GM10847 (cell line): ENCODE data around the gene TMEM120B.

Source experiments
- POLR2A ChIP-seq: IDR thresholded peaks from 2 replicates; pipeline ENCODE4 v1.6.1; 2011; ENCODE audit not compliant: insufficient read length; ENCODE audit errors: extremely low read depth

The TMEM120B gene

DNA sequence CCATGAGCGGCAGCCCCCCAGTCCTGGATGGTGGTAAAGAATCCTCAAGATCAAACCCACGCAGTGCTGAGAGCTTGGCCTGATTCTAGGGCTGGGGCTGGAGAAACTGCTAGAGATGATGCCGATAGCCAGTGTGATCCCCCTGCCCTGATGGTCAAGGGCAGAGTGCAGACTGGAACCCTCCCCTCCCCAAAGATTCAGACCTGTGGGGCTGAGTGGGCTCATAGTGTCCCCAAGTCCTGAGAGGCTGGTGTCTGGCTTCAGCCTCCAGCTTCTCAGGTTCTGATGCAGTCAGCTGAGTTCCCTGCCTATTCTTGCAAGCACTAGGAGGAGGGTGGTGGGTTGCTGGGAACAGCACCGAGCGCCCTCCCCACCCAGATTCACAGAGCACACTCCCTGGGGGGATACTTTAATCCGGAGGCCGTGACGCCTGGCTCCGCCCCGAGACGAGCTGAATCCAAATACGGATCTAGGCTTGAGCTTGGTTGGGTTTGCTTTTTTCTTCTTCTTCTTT is 69.0 kb downstream of the TMEM120B start:
- TF ChIP-seq POLR2A = no peak

GRCh38 chr12:121781998-121782979 is 69.7 kb downstream of the TMEM120B start:
- TF ChIP-seq POLR2A = no peak

- TF ChIP-seq POLR2A = no peak
Observed at GRCh38 chr12:121783766-121784165, 71.2 kb downstream of the TMEM120B start.

DNA sequence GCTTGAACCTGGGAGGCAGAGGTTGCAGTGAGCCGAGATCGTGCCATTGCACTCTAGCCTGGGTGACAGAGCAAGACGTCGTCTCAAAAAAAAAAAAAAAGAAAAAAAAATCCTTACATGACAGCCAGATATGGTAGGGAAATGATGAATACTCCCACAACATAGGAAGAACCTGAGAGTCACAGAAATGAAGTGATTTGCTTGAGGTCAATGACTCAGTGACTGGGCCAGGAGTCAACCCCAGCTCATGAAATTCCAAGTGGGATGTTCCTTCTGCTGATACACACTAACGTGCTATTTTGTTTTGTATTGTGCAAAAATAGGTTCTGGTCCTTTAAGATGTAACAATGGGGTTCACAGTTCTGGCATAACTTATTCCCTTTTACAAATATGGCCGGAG is 71.9 kb downstream of the TMEM120B start:
- no peak for TF ChIP-seq POLR2A

GRCh38 chr12:121786440-121786825 is 73.9 kb downstream of the TMEM120B start:
- TF ChIP-seq POLR2A = no peak

DNA sequence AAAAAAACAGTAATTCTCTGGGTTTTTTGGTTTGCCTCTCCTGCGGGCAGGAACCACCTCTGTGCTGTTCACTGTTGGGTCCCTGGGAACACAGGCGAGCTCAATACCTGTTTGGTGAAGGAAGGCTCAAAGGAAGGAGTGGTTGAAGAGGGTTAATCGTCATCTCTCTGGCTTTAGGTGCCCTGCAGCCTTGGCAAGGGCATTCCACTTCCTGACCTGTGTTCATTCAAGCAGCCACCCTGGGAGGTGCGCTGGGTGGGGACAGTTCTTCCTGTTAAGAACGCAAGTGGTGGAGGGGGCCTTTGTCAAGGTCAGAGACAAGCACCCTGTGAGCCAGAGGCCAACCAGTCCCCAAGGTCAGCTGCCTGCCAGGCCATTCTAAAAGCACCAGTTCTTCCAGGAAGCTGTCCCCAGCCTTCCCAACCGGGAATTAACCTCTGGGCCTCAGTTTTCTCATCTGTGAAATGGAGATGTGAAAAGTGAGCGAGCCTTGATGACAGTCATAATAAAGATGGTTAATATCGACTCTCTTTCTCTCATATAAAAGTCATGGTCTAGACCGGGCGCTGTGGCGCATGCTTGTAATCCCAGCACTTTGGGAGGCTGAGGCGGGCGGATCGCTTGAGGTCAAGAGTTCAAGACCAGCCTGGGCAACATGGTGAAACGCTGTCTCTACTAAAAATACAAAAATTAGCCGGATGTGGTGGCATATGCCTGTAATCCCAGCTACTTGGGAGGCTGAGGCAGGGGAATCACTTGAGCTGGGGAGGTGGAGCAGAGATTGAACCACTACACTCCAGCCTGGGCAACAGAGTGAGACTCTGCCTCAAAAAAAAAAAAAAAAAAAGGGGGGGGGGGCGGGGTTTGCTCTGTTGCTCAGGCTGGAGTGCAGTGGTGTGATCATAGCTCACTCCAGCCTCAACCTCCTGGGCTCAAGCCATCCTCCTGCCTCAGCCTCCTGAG is 74.8 kb downstream of the TMEM120B start:
- TF ChIP-seq POLR2A = no peak

GRCh38 chr12:121788176-121788818 is 75.7 kb downstream of the TMEM120B start:
- no peak for TF ChIP-seq POLR2A

DNA sequence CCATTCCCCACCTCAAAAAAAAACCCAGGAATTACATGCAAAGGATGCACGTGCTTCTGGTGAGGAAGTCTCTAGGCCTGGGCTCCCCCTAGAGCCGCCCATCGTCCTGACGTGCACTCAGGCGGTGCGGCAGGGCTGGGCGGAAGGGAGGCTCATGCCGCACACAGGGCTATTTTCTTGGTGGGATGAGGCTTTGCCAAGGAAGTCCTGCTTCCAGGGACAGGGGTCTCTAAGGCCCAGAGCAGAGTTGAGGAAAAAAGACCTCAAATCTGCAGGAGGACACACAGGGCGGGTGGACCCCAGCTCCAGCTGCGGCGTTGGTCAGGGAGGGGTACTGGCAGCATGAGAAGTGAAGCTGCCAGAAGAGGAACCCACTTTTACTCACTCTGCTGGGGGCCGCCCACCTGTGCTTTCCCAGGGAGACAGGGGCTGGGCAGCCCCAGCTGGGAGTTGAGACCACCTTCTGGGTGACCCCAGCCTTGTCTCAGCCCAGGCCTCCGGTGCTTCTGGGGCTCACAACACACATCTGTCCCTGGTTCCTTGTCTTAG is 76.8 kb downstream of the TMEM120B start:
- TF ChIP-seq POLR2A = no peak

DNA sequence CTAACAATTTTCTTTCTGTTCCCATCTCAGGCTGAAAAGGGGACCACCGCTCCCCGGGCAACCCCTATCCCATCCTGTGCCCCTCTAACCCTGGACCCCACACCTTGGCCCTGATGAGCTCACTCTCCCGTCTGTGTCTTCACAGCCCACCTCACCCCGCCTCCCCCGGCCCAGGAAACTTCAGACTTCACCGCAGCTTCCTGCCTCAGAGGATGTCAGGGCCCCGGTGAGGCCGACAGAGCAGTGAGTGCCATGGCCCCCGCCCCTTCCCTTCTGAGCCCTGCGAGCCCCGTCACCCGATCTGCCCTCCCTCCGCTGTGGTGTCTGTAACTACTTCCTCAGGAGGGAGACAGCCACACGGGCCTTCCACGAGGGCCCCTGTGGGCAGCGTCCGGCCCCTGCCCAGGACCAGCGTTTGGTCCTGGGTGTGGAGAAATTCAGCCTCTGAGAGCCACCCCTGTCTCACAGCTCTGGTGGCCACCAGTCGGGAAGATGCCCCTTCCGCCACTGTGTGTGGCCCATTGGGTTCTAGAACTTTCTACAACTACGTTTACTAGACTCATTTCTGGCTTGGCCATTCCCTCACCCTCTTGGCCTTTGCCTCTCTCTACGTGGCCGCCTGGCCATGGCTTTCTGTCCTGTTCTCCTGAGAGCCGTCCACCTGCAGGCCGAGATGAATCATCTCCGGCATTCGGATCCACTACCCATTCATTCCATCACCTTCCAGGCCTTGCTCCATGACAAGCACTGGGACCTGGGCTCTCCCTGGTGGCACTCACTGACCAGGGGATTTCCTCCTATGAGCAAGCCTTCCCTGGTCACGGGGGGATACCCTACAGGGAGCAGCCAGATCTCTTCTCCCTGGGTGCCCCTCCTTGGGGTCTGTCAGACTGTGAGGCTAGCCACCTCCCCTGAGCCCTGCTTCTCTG is 77.5 kb downstream of the TMEM120B start:
- peak; percentile 74 for TF ChIP-seq POLR2A

DNA sequence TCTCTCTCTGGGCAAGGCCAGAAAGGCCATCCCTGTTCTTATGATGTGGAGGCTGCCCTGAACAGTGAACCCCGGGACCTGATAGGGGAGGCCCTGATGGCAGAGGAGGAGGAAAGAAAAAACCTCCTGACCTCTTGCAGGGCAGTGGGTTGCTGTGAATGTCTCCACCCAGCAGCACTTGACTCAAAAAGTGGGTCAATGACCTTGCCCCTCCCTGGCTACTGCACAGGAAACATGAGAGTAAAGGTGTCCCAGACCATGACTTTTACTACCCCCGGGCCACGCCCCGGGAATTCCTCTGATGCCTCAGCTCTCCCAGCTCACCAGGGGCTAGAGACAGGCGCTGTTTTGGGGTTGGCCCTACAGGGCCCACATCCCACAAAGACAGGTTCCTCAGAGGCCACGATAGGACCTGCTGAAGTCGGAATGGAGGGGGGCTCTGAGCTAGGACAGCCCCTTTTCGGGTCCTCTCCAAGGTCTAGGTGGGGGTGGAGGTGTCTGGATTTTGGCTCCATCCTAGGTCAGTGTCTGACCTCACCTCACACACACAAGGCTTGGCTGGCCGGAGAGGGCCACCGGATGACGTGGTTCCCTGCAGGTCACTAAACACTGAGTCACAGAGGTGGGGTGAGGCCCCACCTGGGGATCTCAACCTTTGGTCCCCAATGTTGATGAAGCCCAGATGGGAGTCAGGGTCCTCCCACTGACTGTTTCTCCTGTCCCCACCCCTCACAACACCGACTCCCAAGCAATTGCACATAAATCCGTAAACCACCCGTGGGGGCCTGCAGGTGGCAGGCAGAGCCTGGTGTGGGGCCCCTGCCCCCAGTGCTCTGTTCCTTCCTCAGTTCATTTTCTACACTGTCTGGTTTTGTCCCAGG is 79.4 kb downstream of the TMEM120B start:
- no peak for TF ChIP-seq POLR2A

- no peak for TF ChIP-seq POLR2A
Observed at GRCh38 chr12:121792607-121793439, 80.3 kb downstream of the TMEM120B start.

DNA sequence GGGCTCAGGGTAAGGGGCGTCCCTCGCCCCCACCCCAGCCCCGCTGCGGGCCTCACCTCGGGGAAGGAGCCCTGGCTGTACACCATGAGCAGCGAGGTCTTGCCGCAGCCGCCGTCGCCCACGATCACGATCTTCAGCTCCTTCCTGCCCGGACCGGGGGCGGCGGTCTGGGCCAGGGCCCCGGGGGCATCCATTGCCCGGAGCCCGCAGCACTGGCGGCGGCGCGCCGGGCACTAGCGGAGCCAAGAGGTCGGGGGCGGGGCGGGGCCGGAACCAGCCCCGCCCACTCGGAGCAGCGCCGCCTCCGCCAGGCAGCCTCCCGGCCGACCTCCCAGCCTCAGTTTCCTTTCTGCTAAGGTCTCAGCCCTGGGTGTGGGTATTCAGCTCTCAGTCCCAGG is 80.9 kb downstream of the TMEM120B start, which contains the start of gene RHOF:
Gene RHOF (minus strand): TSS at position 249 of the 398 bp plus-strand sequence. CDS start 55 bp downstream, at position 194.
- TF ChIP-seq POLR2A = peak; percentile 23
